Spleen (tissue), 7 donors: ENCODE measurements around the gene ANKRD60.

Experiments
- POLR2A ChIP-seq, 3 donors: fragments of 450-650 bp; IDR thresholded peaks; one replicate each; pipeline ENCODE4 v1.5.1; 2017; ENCODE audit warnings: antibody characterized with exemption in 3 of 3, mild to moderate bottlenecking in 1 of 3
- POLR2AphosphoS5 ChIP-seq, 3 donors: sonication (generic); formaldehyde crosslinking; IDR thresholded peaks; one replicate each; pipeline ENCODE4 v1.5.1; 2017; ENCODE audit warnings: antibody characterized with exemption in 3 of 3
- TF ChIP-seq, protein P1 (sequence below), 11 experiments: fragments of 200-600 bp in 7 of 11; fragments of 450-650 bp in 4 of 11; sonication (generic) in 4 of 11; IDR thresholded peaks in 8 of 11; conservative IDR thresholded peaks in 3 of 11; 1 replicate in 7 of 11; 2 replicates in 4 of 11; pipeline versions ENCODE4 v1.4.0 to v1.8.0; 2016 to 2021; ENCODE audit warnings: antibody characterized with exemption in 11 of 11, inconsistent platforms in 4 of 11, mild to moderate bottlenecking in 1 of 11
- donor health status: DM: no; HTN: no; CAD: no; lungs with moderate emphysema.
- donor health status: DM: no; HTN: no; CAD: no.
- donor health status: DM: no; HTN: no; CAD: no.

DNA sequence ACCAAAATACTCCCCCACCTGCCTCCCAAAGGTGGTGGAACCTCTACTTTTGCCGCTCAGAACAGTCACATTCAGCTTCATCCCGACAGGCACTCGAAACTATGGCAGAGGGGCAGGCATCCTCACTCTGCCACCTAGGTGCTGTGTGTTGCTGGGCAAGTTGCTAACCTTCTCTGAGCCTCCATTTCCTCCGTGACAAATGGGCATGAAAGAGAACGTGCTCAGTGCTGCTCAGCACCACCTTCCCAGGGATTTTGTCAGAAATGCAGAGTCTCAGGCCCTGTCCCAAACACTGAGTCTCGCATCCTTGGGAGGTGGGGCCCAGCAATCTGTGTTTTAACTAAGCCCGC lies 18.1 kb downstream of the ANKRD60 start:
- TF ChIP-seq, protein P1, sequence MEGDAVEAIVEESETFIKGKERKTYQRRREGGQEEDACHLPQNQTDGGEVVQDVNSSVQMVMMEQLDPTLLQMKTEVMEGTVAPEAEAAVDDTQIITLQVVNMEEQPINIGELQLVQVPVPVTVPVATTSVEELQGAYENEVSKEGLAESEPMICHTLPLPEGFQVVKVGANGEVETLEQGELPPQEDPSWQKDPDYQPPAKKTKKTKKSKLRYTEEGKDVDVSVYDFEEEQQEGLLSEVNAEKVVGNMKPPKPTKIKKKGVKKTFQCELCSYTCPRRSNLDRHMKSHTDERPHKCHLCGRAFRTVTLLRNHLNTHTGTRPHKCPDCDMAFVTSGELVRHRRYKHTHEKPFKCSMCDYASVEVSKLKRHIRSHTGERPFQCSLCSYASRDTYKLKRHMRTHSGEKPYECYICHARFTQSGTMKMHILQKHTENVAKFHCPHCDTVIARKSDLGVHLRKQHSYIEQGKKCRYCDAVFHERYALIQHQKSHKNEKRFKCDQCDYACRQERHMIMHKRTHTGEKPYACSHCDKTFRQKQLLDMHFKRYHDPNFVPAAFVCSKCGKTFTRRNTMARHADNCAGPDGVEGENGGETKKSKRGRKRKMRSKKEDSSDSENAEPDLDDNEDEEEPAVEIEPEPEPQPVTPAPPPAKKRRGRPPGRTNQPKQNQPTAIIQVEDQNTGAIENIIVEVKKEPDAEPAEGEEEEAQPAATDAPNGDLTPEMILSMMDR (IDR thresholded peaks at IDR 0.05 in 8 of 11, conservative IDR thresholded peaks at IDR 0.05 in 3 of 11): no peak
- TF ChIP-seq POLR2A (IDR thresholded peaks at IDR 0.05) (no peak), POLR2AphosphoS5 (IDR thresholded peaks at IDR 0.05) (no peak)
